ENCODE measurements around the gene DUSP1.

GRCh38 chr5:172802112-172802511, 31.1 kb upstream of the DUSP1 start:
- TF ChIP-seq CTCF (IDR thresholded peaks at IDR 0.05) (no peak), EP300 (IDR thresholded peaks at IDR 0.05) (no peak), POLR2A (IDR thresholded peaks at IDR 0.05) (no peak), POLR2AphosphoS5 (IDR thresholded peaks at IDR 0.05) (no peak)

All from upper lobe of left lung (tissue), 4 donors.